Spleen (tissue), 11 donors: ENCODE data around the gene TYW3. TPM values are rescaled to one million over a fixed set of nuclear protein-coding genes. Genes with fewer than 3 reads are reported as not detected.
A peak's percentile ranks its signal among the peaks of the same experiment; 100 is the strongest.

Experiments
- DNase-seq: peaks from one replicate; pipeline ENCODE4 v3.0.0-alpha.2; 2020
- H3K27ac ChIP-seq, 8 donors: fragments of 200-600 bp; sonication (generic) in 7 of 8; 1 replicate in 4 of 8; 2 replicates in 4 of 8; pipeline versions ENCODE4 v1.5.0 to v1.8.0; 2016 to 2021; ENCODE audit warnings: inconsistent platforms in 4 of 8, mild to moderate bottlenecking in 4 of 8, moderate library complexity in 1 of 8
- H3K27me3 ChIP-seq, 7 donors: fragments of 200-600 bp; sonication (generic) in 6 of 7; replicated peaks in 1 of 7; 1 replicate in 4 of 7; 2 replicates in 3 of 7; pipeline versions ENCODE4 v1.5.0 to v1.8.0; 2016 to 2021; ENCODE audit warnings: inconsistent platforms in 3 of 7, mild to moderate bottlenecking in 1 of 7
- H3K36me3 ChIP-seq, 6 donors: fragments of 200-600 bp; sonication (generic) in 5 of 6; 1 replicate in 4 of 6; 2 replicates in 2 of 6; pipeline versions ENCODE4 v1.5.0 to v1.8.0; 2016 to 2021; ENCODE audit warnings: inconsistent platforms in 2 of 6
- H3K4me1 ChIP-seq, 6 donors: fragments of 200-600 bp; sonication (generic) in 5 of 6; 1 replicate in 3 of 6; 2 replicates in 3 of 6; pipeline versions ENCODE4 v1.5.0 to v1.8.0; 2016 to 2021; ENCODE audit warnings: inconsistent platforms in 3 of 6
- H3K4me3 ChIP-seq, 8 donors: fragments of 200-600 bp; sonication (generic) in 7 of 8; 1 replicate in 4 of 8; 2 replicates in 4 of 8; pipeline versions ENCODE4 v1.5.0 to v1.8.0; 2016 to 2021; ENCODE audit warnings: inconsistent platforms in 4 of 8, mild to moderate bottlenecking in 4 of 8, moderate library complexity in 2 of 8
- H3K9me3 ChIP-seq, 8 donors: fragments of 200-600 bp; sonication (generic) in 7 of 8; 1 replicate in 4 of 8; 2 replicates in 4 of 8; pipeline versions ENCODE4 v1.5.0 to v1.8.0; 2016 to 2021; ENCODE audit warnings: inconsistent platforms in 4 of 8
- POLR2A ChIP-seq, 3 donors: fragments of 450-650 bp; IDR thresholded peaks; one replicate each; pipeline ENCODE4 v1.5.1; 2017; ENCODE audit warnings: antibody characterized with exemption in 3 of 3, mild to moderate bottlenecking in 1 of 3
- POLR2AphosphoS5 ChIP-seq, 3 donors: sonication (generic); formaldehyde crosslinking; IDR thresholded peaks; one replicate each; pipeline ENCODE4 v1.5.1; 2017; ENCODE audit warnings: antibody characterized with exemption in 3 of 3
- WGBS, 5 donors: extraction: QIAGEN DNeasy Blood & Tissue Kit in 3 of 5; methylation state at CpG; one replicate each; pipeline versions ENCODE4 v1.1.5 to v1.1.7; 2013 to 2018; 5-methylcytosine and 5-hydroxymethylcytosine counted together
- intact Hi-C: fragments of 100-400 bp; cut with DNase I; formaldehyde crosslinking; loops from one replicate; pipeline ENCODE4 v1.15.0; 2023; ENCODE audit warnings: low total_unique reads
- polyA plus RNA-seq, 3 donors: library from polyadenylated mRNA; stranded (reverse); fragments of 200-250 nt; gene quantifications; one replicate each; pipeline ENCODE4 v1.2.1, GENCODE V29; 2013
- total RNA-seq, 7 donors: library from RNA; depleted of rRNA in 3 of 7; stranded (reverse); fragments of >200 nt in 3 of 7; fragmentation: NEBNext Ultra II Directional in 4 of 7; extraction: Animal tissue kit (Norgen Biotek cat#: 25700) in 4 of 7; gene quantifications; one replicate each; pipeline versions ENCODE4 v1.1.0 to v1.2.1, GENCODE V29; 2016 to 2021
- TF ChIP-seq, protein P1 (sequence below), 11 experiments: fragments of 200-600 bp in 7 of 11; fragments of 450-650 bp in 4 of 11; sonication (generic) in 4 of 11; IDR thresholded peaks in 8 of 11; conservative IDR thresholded peaks in 3 of 11; 1 replicate in 7 of 11; 2 replicates in 4 of 11; pipeline versions ENCODE4 v1.4.0 to v1.8.0; 2016 to 2021; ENCODE audit warnings: antibody characterized with exemption in 11 of 11, inconsistent platforms in 4 of 11, mild to moderate bottlenecking in 1 of 11
- donor health status: healthy with polysubstance abuse.
- donor health status: DM: no; HTN: no; CAD: no; lungs with moderate emphysema.
- donor health status: DM: no; HTN: no; CAD: no.
- donor health status: Bipolar disorder and iron deficiency.
- donor health status: healthy.
- donor health status: DM: no; HTN: no; CAD: no.
- donor health status: DM: yes; HTN: yes; CAD: no.

The TYW3 gene
- total and polyA plus RNA-seq, 10 donors: 11.5 to 19.2 (median 16.6) TPM

DNA sequence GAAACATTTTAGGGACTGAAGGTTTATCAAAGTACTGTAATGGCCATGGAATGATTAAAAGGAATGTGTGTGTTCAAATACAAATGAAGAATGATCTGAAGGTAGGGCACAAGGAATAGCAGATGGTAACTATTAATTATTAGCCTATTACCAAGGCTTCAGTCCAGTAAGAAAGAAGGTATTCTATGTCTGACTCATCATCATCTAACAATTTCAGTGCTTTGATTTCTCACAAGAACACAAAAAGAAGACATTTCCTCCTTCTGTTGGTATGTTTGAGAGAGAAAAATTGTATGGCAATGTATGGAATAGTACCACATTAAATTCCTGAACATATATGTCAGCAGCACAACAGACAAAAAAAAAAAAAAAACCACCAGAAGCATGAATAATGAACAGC is 57.5 kb downstream of the TYW3 start:
- intact Hi-C loops: no loop called here
- H3K36me3 ChIP-seq: no peaks in the 10 kb centered on the region
- peaks cover 0 to 11% (median 0%) of the 10 kb centered on the region in 7 donors for H3K27me3 ChIP-seq
- H3K4me3 ChIP-seq: no peak overlapping the region
- no peak for DNase-seq
- H3K9me3 ChIP-seq: no peaks in the 10 kb centered on the region
- TF ChIP-seq, protein P1, sequence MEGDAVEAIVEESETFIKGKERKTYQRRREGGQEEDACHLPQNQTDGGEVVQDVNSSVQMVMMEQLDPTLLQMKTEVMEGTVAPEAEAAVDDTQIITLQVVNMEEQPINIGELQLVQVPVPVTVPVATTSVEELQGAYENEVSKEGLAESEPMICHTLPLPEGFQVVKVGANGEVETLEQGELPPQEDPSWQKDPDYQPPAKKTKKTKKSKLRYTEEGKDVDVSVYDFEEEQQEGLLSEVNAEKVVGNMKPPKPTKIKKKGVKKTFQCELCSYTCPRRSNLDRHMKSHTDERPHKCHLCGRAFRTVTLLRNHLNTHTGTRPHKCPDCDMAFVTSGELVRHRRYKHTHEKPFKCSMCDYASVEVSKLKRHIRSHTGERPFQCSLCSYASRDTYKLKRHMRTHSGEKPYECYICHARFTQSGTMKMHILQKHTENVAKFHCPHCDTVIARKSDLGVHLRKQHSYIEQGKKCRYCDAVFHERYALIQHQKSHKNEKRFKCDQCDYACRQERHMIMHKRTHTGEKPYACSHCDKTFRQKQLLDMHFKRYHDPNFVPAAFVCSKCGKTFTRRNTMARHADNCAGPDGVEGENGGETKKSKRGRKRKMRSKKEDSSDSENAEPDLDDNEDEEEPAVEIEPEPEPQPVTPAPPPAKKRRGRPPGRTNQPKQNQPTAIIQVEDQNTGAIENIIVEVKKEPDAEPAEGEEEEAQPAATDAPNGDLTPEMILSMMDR (IDR thresholded peaks at IDR 0.05 in 8 of 11, conservative IDR thresholded peaks at IDR 0.05 in 3 of 11): no peak
- no peak overlapping the region for H3K27ac ChIP-seq
- no peaks in the 10 kb centered on the region for H3K4me1 ChIP-seq

DNA sequence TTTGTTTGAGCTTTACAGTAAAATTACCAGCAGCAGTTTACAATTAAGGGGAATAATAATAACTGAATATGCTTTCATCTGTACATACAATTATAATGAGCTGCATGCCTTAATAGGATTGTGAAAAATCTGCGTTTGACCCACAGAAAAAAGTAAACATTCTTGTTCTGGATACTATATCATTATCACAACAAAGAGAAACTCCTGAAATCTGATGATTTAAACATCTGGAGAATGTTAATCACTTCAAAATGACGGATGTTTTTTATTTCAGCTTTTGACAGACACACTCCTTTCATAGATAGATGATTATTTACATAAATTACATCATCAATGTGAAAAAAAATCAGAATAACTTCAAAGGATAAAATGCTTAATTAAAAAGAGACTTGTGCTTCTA is 58.5 kb downstream of the TYW3 start:
- H3K27ac ChIP-seq: no peak overlapping the region
- no peak for TF ChIP-seq POLR2A (IDR thresholded peaks at IDR 0.05)
- TF ChIP-seq, protein P1 (IDR thresholded peaks at IDR 0.05 in 8 of 11, conservative IDR thresholded peaks at IDR 0.05 in 3 of 11): no peak
- TF ChIP-seq POLR2AphosphoS5 (IDR thresholded peaks at IDR 0.05): no peak
- H3K36me3 ChIP-seq: no peaks in the 10 kb centered on the region
- no peak for DNase-seq
- intact Hi-C loops: no loop called here
- no peaks in the 10 kb centered on the region for H3K9me3 ChIP-seq
- H3K27me3 ChIP-seq: peaks cover 0 to 14% (median 0%) of the 10 kb centered on the region in 7 donors
- H3K4me3 ChIP-seq: no peak overlapping the region
- H3K4me1 ChIP-seq: no peaks in the 10 kb centered on the region
- 45 to 69% (median 62%) methylated on average over 2 of the region's 2 CpGs for WGBS, 5 donors

DNA sequence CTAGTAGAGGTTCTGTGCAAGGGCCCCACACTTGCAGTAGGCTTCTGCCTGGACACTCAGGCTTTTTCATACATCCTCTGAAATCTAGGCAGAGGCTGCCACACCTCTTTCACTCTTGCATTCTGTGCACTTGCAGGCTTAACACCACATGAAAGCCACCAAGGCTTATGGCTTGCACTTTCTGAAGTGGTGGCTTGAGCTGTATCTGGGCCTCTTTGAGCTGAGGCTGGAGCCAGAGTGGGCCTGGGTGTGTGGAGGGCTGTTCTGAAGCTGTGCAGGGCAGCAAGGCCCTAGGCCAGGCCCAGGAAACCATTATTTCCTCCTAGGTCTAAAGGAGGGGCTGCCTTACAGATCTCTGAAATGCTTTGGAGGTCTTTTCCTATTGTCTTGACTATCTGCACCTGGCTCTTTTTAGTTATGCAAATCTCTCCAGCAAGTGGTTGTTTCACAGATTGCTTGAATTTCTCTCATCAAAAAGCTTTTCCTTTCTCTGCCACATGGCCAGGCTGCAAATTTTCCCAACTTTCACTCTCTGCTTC is 66.2 kb downstream of the TYW3 start:
- intact Hi-C loops: no loop called here
- H3K4me1 ChIP-seq: no peaks in the 10 kb centered on the region
- no peak overlapping the region for H3K4me3 ChIP-seq
- peaks cover 0 to 4% (median 0%) of the 10 kb centered on the region in 7 donors for H3K27me3 ChIP-seq
- H3K36me3 ChIP-seq: no peaks in the 10 kb centered on the region
- peaks cover 0 to 9% (median 0%) of the 10 kb centered on the region in 8 donors for H3K9me3 ChIP-seq
- no peak overlapping the region for H3K27ac ChIP-seq
- no peak for DNase-seq
- no peak for TF ChIP-seq POLR2A (IDR thresholded peaks at IDR 0.05)
- TF ChIP-seq POLR2AphosphoS5 (IDR thresholded peaks at IDR 0.05): no peak
- TF ChIP-seq, protein P1 (IDR thresholded peaks at IDR 0.05 in 8 of 11, conservative IDR thresholded peaks at IDR 0.05 in 3 of 11): no peak

DNA sequence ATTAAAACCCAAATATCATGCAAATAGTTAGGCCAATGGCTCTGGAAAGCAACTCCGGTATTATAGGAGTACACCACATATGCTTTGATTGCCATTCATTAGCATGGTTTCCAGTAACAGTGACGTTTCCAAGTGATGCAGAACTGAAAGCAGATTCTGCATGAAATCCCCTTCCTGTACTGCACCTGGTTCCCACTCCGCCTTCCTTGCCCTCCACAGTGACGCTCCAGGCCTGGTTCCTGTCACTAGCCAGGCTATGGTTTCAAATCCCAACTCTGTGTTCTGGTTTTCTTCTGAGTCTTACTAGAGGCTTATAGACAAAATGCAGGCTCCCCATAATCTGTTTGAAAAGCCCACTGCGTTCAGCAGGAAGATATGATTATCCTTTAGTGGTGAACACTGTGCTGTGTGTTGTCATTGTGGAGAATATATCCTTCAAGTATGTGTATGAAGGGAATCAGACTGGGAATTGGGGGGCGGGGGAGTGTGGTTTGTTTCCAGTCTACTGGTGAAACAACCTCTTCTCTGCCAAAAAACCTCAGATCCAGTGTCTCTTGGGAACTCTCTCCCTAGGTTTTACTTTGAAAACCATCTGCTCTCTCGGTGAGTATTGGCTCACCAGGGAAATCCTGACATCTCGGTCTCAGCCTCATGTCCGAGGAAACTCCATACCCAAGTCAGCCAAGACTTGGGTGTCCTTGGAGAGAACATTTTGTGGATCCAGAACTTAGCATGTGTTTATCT is 78.7 kb downstream of the TYW3 start:
- Histone ChIP-seq H3K4me3 (no peak overlapping the region), H3K9me3 (peaks cover 0 to 2% (median 0%) of the 10 kb centered on the region in 8 donors), H3K4me1 (no peaks in the 10 kb centered on the region), H3K36me3 (no peaks in the 10 kb centered on the region), H3K27ac (peak overlapping the region in 2 of 8 donors; percentile 16 to 58), H3K27me3 (no peaks in the 10 kb centered on the region)
- intact Hi-C loops: no loop called here
- DNase-seq: no peak
- WGBS, 5 donors: 57 to 81% (median 72%) methylated on average over 9 of the region's 9 CpGs
- TF ChIP-seq, protein P1 (IDR thresholded peaks at IDR 0.05 in 8 of 11, conservative IDR thresholded peaks at IDR 0.05 in 3 of 11): no peak
- no peak for TF ChIP-seq POLR2AphosphoS5 (IDR thresholded peaks at IDR 0.05)
- TF ChIP-seq POLR2A (IDR thresholded peaks at IDR 0.05): no peak
